ENCODE data around the gene LRP6. TPM values are rescaled to one million over a fixed set of nuclear protein-coding genes. Genes with fewer than 3 reads are reported as not detected.

LRP6 gene
- total RNA-seq, 1 experiment from 2014 or later: 15.5 TPM

DNA sequence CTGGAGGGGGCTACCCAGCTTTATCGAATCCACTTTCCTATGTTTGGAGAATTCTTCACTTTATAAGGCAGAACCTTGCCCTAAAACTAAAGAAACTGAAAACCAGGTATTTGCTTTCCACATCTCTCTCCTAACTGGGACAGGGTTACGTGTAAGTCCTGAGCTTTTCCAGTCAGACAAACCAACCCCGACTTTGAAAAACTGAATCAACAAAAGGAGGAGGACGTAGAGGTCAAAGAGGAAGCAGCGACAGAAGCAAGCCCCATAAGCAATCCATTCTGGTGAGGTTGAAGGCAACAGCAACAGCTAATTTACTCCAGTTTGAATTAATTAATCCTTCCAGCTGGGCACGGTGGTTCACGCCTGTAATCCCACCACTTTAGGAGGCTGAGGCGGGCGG is 47.2 kb downstream of the LRP6 start:
- no TSS peak for BruUV-seq (replicated peaks)
- peaks cover 79% of the 10 kb centered on the region for H3K79me2 ChIP-seq (ENCODE audit: low read length)
- H3K4me1 ChIP-seq (ENCODE audit: insufficient read depth, low read length): peaks cover 5% of the 10 kb centered on the region
- intact Hi-C loops (cut with micrococcal nuclease): no loop called here
- H3K4me3 ChIP-seq (ENCODE audit: low read length): no peak overlapping the region
- no peak for ATAC-seq
- no peak overlapping the region for H3K27ac ChIP-seq (ENCODE audit: low read length)
- no peaks in the 10 kb centered on the region for H3F3A ChIP-seq (ENCODE audit: low read length, unreplicated experiment)
- no peak overlapping the region for H3K4me2 ChIP-seq (ENCODE audit: low read length)
- H4K20me1 ChIP-seq (ENCODE audit: low read length): no peaks in the 10 kb centered on the region
- POLR2A ChIA-PET (ENCODE audit: unreplicated experiment): no interaction called here
- no peak for DNase-seq
- no peaks in the 10 kb centered on the region for H3K27me3 ChIP-seq (ENCODE audit: low read length)
- no peaks in the 10 kb centered on the region for H3K9me3 ChIP-seq (ENCODE audit: low read length)
- no peaks in the 10 kb centered on the region for H3K9me2 ChIP-seq (replicated peaks; ENCODE audit: low read length)
- CTCF ChIA-PET: no interaction called here
- H3K36me3 ChIP-seq (ENCODE audit: low read depth, low read length): no peaks in the 10 kb centered on the region
- no peak overlapping the region for H3K9ac ChIP-seq (ENCODE audit: low read length)
- H2AFZ ChIP-seq (ENCODE audit: low read length): no peak overlapping the region
- TF ChIP-seq EZH2phosphoT487 (IDR thresholded peaks at IDR 0.05; ENCODE audit: borderline replicate concordance, low read length) (no peak), EZH2 (IDR thresholded peaks at IDR 0.05; ENCODE audit: low read length, unreplicated experiment) (no peak)
- TF ChIP-seq, protein P1, sequence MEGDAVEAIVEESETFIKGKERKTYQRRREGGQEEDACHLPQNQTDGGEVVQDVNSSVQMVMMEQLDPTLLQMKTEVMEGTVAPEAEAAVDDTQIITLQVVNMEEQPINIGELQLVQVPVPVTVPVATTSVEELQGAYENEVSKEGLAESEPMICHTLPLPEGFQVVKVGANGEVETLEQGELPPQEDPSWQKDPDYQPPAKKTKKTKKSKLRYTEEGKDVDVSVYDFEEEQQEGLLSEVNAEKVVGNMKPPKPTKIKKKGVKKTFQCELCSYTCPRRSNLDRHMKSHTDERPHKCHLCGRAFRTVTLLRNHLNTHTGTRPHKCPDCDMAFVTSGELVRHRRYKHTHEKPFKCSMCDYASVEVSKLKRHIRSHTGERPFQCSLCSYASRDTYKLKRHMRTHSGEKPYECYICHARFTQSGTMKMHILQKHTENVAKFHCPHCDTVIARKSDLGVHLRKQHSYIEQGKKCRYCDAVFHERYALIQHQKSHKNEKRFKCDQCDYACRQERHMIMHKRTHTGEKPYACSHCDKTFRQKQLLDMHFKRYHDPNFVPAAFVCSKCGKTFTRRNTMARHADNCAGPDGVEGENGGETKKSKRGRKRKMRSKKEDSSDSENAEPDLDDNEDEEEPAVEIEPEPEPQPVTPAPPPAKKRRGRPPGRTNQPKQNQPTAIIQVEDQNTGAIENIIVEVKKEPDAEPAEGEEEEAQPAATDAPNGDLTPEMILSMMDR (conservative IDR thresholded peaks at IDR 0.05; ENCODE audit: low read depth, low read length): no peak

GRCh38 chr12:12217018-12217359 is 49.9 kb downstream of the LRP6 start:
- H3K79me2 ChIP-seq (ENCODE audit: low read length): peaks cover 71% of the 10 kb centered on the region
- CTCF ChIA-PET: no interaction called here
- no peak for TF ChIP-seq EZH2phosphoT487 (IDR thresholded peaks at IDR 0.05; ENCODE audit: borderline replicate concordance, low read length)
- no peak for TF ChIP-seq EZH2 (IDR thresholded peaks at IDR 0.05; ENCODE audit: low read length, unreplicated experiment)
- TF ChIP-seq, protein P1 (conservative IDR thresholded peaks at IDR 0.05; ENCODE audit: low read depth, low read length): no peak
- no peak overlapping the region for H3K4me3 ChIP-seq (ENCODE audit: low read length)
- H4K20me1 ChIP-seq (ENCODE audit: low read length): no peaks in the 10 kb centered on the region
- no peaks in the 10 kb centered on the region for H3K9me2 ChIP-seq (replicated peaks; ENCODE audit: low read length)
- H2AFZ ChIP-seq (ENCODE audit: low read length): no peak overlapping the region
- H3K4me2 ChIP-seq (ENCODE audit: low read length): no peak overlapping the region
- H3K4me1 ChIP-seq (ENCODE audit: insufficient read depth, low read length): peaks cover 22% of the 10 kb centered on the region
- no peak overlapping the region for H3K9ac ChIP-seq (ENCODE audit: low read length)
- no peak overlapping the region for H3K27ac ChIP-seq (ENCODE audit: low read length)
- H3K9me3 ChIP-seq (ENCODE audit: low read length): no peaks in the 10 kb centered on the region
- no peaks in the 10 kb centered on the region for H3K27me3 ChIP-seq (ENCODE audit: low read length)
- no peaks in the 10 kb centered on the region for H3F3A ChIP-seq (ENCODE audit: low read length, unreplicated experiment)
- no TSS peak for BruUV-seq (replicated peaks)
- DNase-seq (no peak), ATAC-seq (no peak)
- intact Hi-C loops (cut with micrococcal nuclease): no loop called here
- H3K36me3 ChIP-seq (ENCODE audit: low read depth, low read length): no peaks in the 10 kb centered on the region
- POLR2A ChIA-PET (ENCODE audit: unreplicated experiment): no interaction called here

GRCh38 chr12:12216349-12217017 is 50.4 kb downstream of the LRP6 start:
- H3K27ac ChIP-seq (ENCODE audit: low read length): no peak overlapping the region
- ChIA-PET POLR2A (ENCODE audit: unreplicated experiment) (no interaction called here), CTCF (no interaction called here)
- intact Hi-C loops (cut with micrococcal nuclease): no loop called here
- no peak for ATAC-seq
- H3K9me3 ChIP-seq (ENCODE audit: low read length): no peaks in the 10 kb centered on the region
- no peak overlapping the region for H3K9ac ChIP-seq (ENCODE audit: low read length)
- H3K9me2 ChIP-seq (replicated peaks; ENCODE audit: low read length): no peaks in the 10 kb centered on the region
- BruUV-seq (replicated peaks): no TSS peak
- no peak for DNase-seq
- no peaks in the 10 kb centered on the region for H3K27me3 ChIP-seq (ENCODE audit: low read length)
- peaks cover 66% of the 10 kb centered on the region for H3K79me2 ChIP-seq (ENCODE audit: low read length)
- H2AFZ ChIP-seq (ENCODE audit: low read length): no peak overlapping the region
- H3F3A ChIP-seq (ENCODE audit: low read length, unreplicated experiment): no peaks in the 10 kb centered on the region
- no peaks in the 10 kb centered on the region for H3K36me3 ChIP-seq (ENCODE audit: low read depth, low read length)
- no peak for TF ChIP-seq EZH2 (IDR thresholded peaks at IDR 0.05; ENCODE audit: low read length, unreplicated experiment)
- TF ChIP-seq, protein P1 (conservative IDR thresholded peaks at IDR 0.05; ENCODE audit: low read depth, low read length): no peak
- no peak for TF ChIP-seq EZH2phosphoT487 (IDR thresholded peaks at IDR 0.05; ENCODE audit: borderline replicate concordance, low read length)
- H3K4me1 ChIP-seq (ENCODE audit: insufficient read depth, low read length): peaks cover 22% of the 10 kb centered on the region
- H3K4me3 ChIP-seq (ENCODE audit: low read length): no peak overlapping the region
- H4K20me1 ChIP-seq (ENCODE audit: low read length): no peaks in the 10 kb centered on the region
- H3K4me2 ChIP-seq (ENCODE audit: low read length): no peak overlapping the region

All from PC-3 (cell line).